SU-DHL-6 (cell line): Measurements from ENCODE around the gene ABHD12B.

Source experiments
- H2AFZ ChIP-seq: fragments of 200-600 bp; sonication (generic); 2 replicates; pipeline ENCODE4 v1.6.1; 2014; ENCODE audit warnings: low read depth, mild to moderate bottlenecking, moderate library complexity, mixed read lengths, antibody characterized with exemption, low read length; ENCODE audit not compliant: severe bottlenecking
- H3F3A ChIP-seq: fragments of 200-600 bp; shearing (Covaris generic); 2 replicates; pipeline ENCODE4 v1.6.0; 2016; ENCODE audit warnings: antibody characterized with exemption, mild to moderate bottlenecking; ENCODE audit not compliant: insufficient read depth
- H3K27ac ChIP-seq: fragments of 200-600 bp; sonication (generic); 2 replicates; pipeline ENCODE4 v1.5.1; 2016; ENCODE audit warnings: low read depth, mild to moderate bottlenecking, low read length, moderate library complexity, mixed read lengths
- H3K27me3 ChIP-seq: fragments of 200-600 bp; sonication (generic), shearing (Covaris generic); 2 replicates; pipeline ENCODE4 v1.6.0; 2014; ENCODE audit warnings: mild to moderate bottlenecking, low read length
- H3K36me3 ChIP-seq: fragments of 200-600 bp; sonication (generic); 2 replicates; pipeline ENCODE4 v1.6.1; 2014; ENCODE audit warnings: mild to moderate bottlenecking, low read length, mixed read lengths
- H3K4me2 ChIP-seq: fragments of 300-600, 200-600 bp; shearing (Covaris generic), sonication (generic); 2 replicates; pipeline ENCODE4 v1.6.0; 2014; ENCODE audit warnings: low read length, low read depth, mild to moderate bottlenecking; ENCODE audit not compliant: poor library complexity, severe bottlenecking
- H3K4me3 ChIP-seq: fragments of 200-600 bp; sonication (generic); 2 replicates; pipeline ENCODE4 v1.5.1; 2014; ENCODE audit warnings: antibody characterized with exemption, low read length, mild to moderate bottlenecking, mixed read lengths; ENCODE audit not compliant: insufficient read depth, poor library complexity, severe bottlenecking
- H3K79me2 ChIP-seq: fragments of 200-600 bp; sonication (generic); 2 replicates; pipeline ENCODE4 v1.6.1; 2014; ENCODE audit warnings: mild to moderate bottlenecking, low read length, moderate library complexity; ENCODE audit not compliant: insufficient read depth
- H3K9ac ChIP-seq: fragments of 200-600 bp; sonication (generic); 2 replicates; pipeline ENCODE4 v1.7.0; 2014; ENCODE audit warnings: mild to moderate bottlenecking, low read length
- H3K9me2 ChIP-seq: fragments of 200-600 bp; sonication (generic); replicated peaks from 2 replicates; pipeline ENCODE4 v1.6.1; 2014; ENCODE audit warnings: low read length; ENCODE audit not compliant: insufficient read depth
- H3K9me3 ChIP-seq: fragments of 200-600 bp; sonication (generic); 2 replicates; pipeline ENCODE4 v1.6.1; 2014; ENCODE audit warnings: low read length, mixed read lengths; ENCODE audit not compliant: insufficient read depth
- H4K20me1 ChIP-seq: fragments of 200-600 bp; sonication (generic); 2 replicates; pipeline ENCODE4 v1.6.1; 2014; ENCODE audit warnings: low read depth, mild to moderate bottlenecking, antibody characterized with exemption, low read length, moderate library complexity, mixed read lengths
- CTCF ChIP-seq: fragments of 200-600 bp; sonication (generic); IDR thresholded peaks from one replicate; pipeline ENCODE4 v1.5.1; 2017; ENCODE audit warnings: antibody characterized with exemption, mild to moderate bottlenecking, low read length, moderate library complexity; ENCODE audit not compliant: insufficient read depth, poor library complexity, severe bottlenecking
- EZH2phosphoT487 ChIP-seq: fragments of 200-600 bp; sonication (generic), shearing (Covaris generic); conservative IDR thresholded peaks from 2 replicates; pipeline ENCODE4 v1.6.1; 2018; ENCODE audit warnings: mild to moderate bottlenecking, antibody characterized with exemption, low read length, moderate library complexity, mixed read lengths

The ABHD12B gene

GRCh38 chr14:50828721-50829488, 42.9 kb upstream of the ABHD12B start:
- TF ChIP-seq CTCF (no peak), EZH2phosphoT487 (no peak)
- Histone ChIP-seq H3K27ac (peak overlapping the region; percentile 79; the same call in 1 of the 2 replicates), H3F3A (peaks cover 30% of the 10 kb centered on the region), H3K79me2 (peaks cover 65% of the 10 kb centered on the region), H3K27me3 (no peaks in the 10 kb centered on the region), H4K20me1 (peaks cover 8% of the 10 kb centered on the region; the same call in 1 of the 2 replicates), H3K36me3 (no peaks in the 10 kb centered on the region), H2AFZ (no peak overlapping the region), H3K9ac (peak overlapping the region; percentile 79), H3K9me2 (no peaks in the 10 kb centered on the region), H3K9me3 (no peaks in the 10 kb centered on the region), H3K4me2 (peak overlapping the region; percentile 92), H3K4me3 (peak overlapping the region; percentile 63)

- H3K27ac ChIP-seq = peak overlapping the region; percentile 79
- H3K27me3 ChIP-seq = no peaks in the 10 kb centered on the region
- H3K79me2 ChIP-seq = peaks cover 58% of the 10 kb centered on the region
Measured at GRCh38 chr14:50829489-50830043, 42.3 kb upstream of the ABHD12B start.

More at GRCh38 chr14:50829489-50830043, 42.3 kb upstream of the ABHD12B start:
- H3F3A ChIP-seq = peaks cover 23% of the 10 kb centered on the region; the same call in 1 of the 2 replicates
- H3K9ac ChIP-seq = peak overlapping the region; percentile 79
- no peak for TF ChIP-seq EZH2phosphoT487
- no peak for TF ChIP-seq CTCF
- no peaks in the 10 kb centered on the region for H3K9me2 ChIP-seq
- H4K20me1 ChIP-seq = peaks cover 8% of the 10 kb centered on the region; the same call in 1 of the 2 replicates
- no peak overlapping the region for H2AFZ ChIP-seq
- no peaks in the 10 kb centered on the region for H3K9me3 ChIP-seq
- H3K4me3 ChIP-seq = peak overlapping the region; percentile 63
- H3K36me3 ChIP-seq = no peaks in the 10 kb centered on the region
- peak overlapping the region; percentile 92 for H3K4me2 ChIP-seq
